PC-3 (cell line): ENCODE measurements around the gene BRF1.
A peak's percentile ranks its signal among the peaks of the same experiment; 100 is the strongest.

Experiments used
- CTCF ChIP-seq: fragments of 300-600 bp; sonication (generic); conservative IDR thresholded peaks from 2 replicates; pipeline ENCODE4 v1.5.1; 2017; ENCODE audit warnings: antibody characterized with exemption, low read depth, mild to moderate bottlenecking, low read length
- EZH2 ChIP-seq: fragments of 300-600 bp; sonication (generic); IDR thresholded peaks from one replicate; pipeline ENCODE4 v1.6.1; 2017; ENCODE audit warnings: antibody characterized with exemption, mild to moderate bottlenecking, low read length; ENCODE audit not compliant: unreplicated experiment

- peak; percentile 60 for TF ChIP-seq CTCF
- TF ChIP-seq EZH2, result no peak
These were observed 112.8 kb downstream of the BRF1 start for GRCh38 chr14:105187935-105188524.
